ENCODE data around the gene TEX2. TPM values are rescaled to one million over a fixed set of nuclear protein-coding genes. Genes with fewer than 3 reads are reported as not detected.
A peak's percentile ranks its signal among the peaks of the same experiment; 100 is the strongest.

TEX2 gene
- total RNA-seq, 4 donors from 2014 or later, result 26.8 to 51.7 (median 44.9) TPM

DNA sequence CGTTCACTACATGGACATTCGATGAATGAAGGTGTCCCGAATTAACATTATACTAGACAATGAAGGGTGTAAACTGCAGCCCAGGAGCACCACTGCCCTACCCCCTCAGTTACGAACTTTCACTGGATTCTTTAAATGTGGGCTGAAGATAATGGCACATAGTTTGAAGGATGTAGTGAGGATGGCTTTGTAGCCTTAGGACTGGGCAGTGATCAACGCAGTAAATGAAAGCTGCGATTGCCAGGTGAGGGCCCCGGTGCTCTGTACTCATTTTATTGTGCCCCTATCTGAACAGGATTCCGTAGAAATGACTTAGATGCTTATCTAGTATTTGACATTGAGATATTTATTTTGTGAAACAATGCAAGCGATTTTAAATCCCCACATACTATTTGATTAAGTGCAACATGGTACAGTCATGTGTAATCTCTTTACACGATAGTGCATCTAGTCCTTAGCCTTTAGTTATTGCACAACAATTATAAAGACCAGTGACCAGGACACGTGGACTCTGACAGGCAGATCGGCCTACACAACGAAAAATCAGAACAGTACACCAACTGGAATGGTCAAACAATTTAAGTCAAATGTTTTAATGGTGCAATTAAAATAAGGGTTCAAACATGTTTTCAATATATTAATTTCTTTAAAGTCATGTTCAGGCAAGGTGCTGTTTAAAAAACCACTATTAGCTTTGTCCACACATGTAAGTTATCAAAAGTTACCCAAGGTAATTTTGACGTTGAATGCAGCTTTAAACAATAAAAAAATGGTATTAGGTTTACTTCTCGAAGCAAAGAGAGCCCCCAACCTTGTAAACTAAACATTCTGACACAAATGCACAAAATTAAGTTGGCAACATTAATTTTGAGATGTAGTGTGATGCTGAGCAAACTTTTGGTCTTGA lies 115.7 kb downstream of the TEX2 start:
- Histone ChIP-seq H3K4me1 (peaks cover 0 to 20% (median 3%) of the 10 kb centered on the region in 4 donors), H3K36me3 (peaks cover 0 to 15% (median 0%) of the 10 kb centered on the region in 3 donors), H3K9me3 (no peaks in the 10 kb centered on the region), H3K27ac (peak overlapping the region; percentile 92 to 93 (median 92)), H3K27me3 (no peaks in the 10 kb centered on the region), H3K4me3 (peak overlapping the region in 3 of 4 donors; percentile 69 to 77 (median 77))
- TF ChIP-seq POLR2A (IDR thresholded peaks at IDR 0.05), result no peak
- TF ChIP-seq, protein P1, sequence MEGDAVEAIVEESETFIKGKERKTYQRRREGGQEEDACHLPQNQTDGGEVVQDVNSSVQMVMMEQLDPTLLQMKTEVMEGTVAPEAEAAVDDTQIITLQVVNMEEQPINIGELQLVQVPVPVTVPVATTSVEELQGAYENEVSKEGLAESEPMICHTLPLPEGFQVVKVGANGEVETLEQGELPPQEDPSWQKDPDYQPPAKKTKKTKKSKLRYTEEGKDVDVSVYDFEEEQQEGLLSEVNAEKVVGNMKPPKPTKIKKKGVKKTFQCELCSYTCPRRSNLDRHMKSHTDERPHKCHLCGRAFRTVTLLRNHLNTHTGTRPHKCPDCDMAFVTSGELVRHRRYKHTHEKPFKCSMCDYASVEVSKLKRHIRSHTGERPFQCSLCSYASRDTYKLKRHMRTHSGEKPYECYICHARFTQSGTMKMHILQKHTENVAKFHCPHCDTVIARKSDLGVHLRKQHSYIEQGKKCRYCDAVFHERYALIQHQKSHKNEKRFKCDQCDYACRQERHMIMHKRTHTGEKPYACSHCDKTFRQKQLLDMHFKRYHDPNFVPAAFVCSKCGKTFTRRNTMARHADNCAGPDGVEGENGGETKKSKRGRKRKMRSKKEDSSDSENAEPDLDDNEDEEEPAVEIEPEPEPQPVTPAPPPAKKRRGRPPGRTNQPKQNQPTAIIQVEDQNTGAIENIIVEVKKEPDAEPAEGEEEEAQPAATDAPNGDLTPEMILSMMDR (IDR thresholded peaks at IDR 0.05), result no peak
- DNase-seq, result no peak

DNA sequence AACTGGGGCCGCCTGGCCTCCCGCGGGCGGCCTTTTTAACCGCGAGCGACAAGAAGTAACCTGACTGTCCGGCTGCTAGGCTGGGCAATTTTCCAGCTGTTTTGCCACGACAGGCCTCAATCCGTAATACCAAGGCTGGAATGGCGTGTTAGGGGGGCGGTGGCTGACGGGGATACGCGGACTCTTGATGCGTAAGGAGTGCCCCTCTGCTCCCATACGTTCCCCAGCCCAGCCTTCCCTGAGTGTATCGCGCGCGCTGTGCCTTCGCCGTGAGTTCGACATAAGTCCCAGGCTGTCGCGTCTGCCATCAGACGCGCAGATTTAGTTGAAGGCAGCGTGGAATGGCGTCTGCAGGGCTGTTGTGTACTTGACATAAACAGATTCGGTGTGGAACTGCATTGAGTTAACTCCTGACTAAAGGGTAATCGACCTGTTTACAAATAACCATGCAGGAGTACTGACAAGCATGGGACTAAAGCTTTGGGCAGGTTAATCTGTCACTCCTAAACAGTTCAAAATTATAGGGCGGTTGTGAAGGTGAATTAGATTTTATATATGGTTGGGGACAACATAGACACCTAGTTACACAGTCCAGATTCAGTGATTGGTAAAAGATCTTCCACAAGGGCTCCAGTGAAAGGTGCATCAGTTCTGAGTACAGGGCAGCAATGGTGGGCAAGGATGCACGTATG lies 116.5 kb downstream of the TEX2 start:
- H3K27me3 ChIP-seq, result no peaks in the 10 kb centered on the region
- H3K36me3 ChIP-seq, result peaks cover 0 to 15% (median 0%) of the 10 kb centered on the region in 3 donors
- H3K9me3 ChIP-seq, result no peaks in the 10 kb centered on the region
- TF ChIP-seq POLR2A (IDR thresholded peaks at IDR 0.05), result no peak
- TF ChIP-seq, protein P1 (IDR thresholded peaks at IDR 0.05), result no peak
- peaks cover 0 to 20% (median 3%) of the 10 kb centered on the region in 4 donors for H3K4me1 ChIP-seq
- H3K27ac ChIP-seq, result peak overlapping the region; percentile 92 to 93 (median 92)
- peak; percentile 36 to 73 (median 70) for DNase-seq
- peak overlapping the region; percentile 64 to 77 (median 73) for H3K4me3 ChIP-seq

DNA sequence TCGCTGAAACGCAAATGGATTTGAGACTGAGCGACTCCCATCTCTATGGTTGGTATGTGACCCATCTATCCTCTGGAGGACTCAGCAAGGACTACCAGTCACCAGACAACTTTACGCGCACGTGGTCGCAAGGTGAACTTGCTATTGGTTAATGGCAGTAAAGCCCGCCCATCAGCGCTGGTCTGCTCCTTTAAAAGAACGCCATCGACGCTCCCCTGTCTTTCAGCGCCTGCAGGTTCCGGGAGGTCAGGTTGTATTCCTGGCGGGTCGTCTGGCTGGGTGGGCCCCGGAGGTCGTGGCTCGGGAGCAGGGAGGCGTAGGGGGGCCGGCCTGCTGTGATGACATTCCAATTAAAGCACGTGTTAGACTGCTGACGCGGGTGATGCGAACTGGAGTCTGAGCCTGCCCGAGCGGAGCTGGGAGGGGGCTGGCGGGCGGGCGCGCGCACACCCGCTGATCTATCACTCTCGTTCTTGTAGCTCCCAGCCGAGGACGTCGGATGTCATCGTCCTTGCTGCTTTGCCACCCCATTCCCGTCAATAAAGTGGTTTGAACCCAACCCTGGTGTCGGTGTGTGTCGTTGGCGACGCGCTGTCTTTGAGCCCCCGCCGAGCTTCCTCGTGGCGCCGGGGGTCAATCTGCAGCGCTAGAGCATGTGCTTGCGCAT lies 117.2 kb downstream of the TEX2 start:
- Histone ChIP-seq H3K27ac (peak overlapping the region; percentile 92 to 93 (median 92)), H3K9me3 (no peaks in the 10 kb centered on the region), H3K4me1 (peaks cover 0 to 20% (median 3%) of the 10 kb centered on the region in 4 donors), H3K4me3 (peak overlapping the region; percentile 64 to 77 (median 73)), H3K27me3 (no peaks in the 10 kb centered on the region), H3K36me3 (peaks cover 0 to 14% (median 0%) of the 10 kb centered on the region in 3 donors)
- TF ChIP-seq, protein P1 (IDR thresholded peaks at IDR 0.05), result peak in 2 of 6 experiments; percentile 18 to 33
- TF ChIP-seq POLR2A (IDR thresholded peaks at IDR 0.05), result peak; percentile 97 to 99
- peak; percentile 95 to 99 (median 98) for DNase-seq

DNA sequence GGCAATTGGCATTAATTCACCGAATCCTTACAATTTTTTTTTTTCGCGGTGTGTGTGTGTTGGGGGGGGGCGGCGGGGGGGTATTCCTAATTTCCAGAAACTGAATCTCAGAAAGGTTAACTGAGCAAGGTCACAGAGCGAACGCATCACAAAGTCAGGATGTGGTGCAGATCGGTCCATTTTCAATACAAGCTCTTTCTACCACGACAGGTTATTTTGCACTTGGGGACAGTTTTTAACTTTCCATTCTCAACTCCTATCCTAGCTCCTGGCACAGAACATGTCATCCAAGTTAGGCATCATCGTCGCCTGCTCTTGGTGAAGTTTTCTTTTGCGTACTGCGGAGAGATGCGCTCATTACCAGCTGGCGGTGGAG lies 117.7 kb downstream of the TEX2 start:
- Histone ChIP-seq H3K27ac (peak overlapping the region; percentile 92 to 93 (median 92)), H3K36me3 (peaks cover 0 to 8% (median 0%) of the 10 kb centered on the region in 3 donors), H3K27me3 (no peaks in the 10 kb centered on the region), H3K9me3 (no peaks in the 10 kb centered on the region), H3K4me3 (peak overlapping the region; percentile 64 to 77 (median 73)), H3K4me1 (peaks cover 0 to 17% (median 3%) of the 10 kb centered on the region in 4 donors)
- TF ChIP-seq, protein P1 (IDR thresholded peaks at IDR 0.05), result peak in 2 of 6 experiments; percentile 8 to 11
- no peak for TF ChIP-seq POLR2A (IDR thresholded peaks at IDR 0.05)
- DNase-seq, result no peak

DNA sequence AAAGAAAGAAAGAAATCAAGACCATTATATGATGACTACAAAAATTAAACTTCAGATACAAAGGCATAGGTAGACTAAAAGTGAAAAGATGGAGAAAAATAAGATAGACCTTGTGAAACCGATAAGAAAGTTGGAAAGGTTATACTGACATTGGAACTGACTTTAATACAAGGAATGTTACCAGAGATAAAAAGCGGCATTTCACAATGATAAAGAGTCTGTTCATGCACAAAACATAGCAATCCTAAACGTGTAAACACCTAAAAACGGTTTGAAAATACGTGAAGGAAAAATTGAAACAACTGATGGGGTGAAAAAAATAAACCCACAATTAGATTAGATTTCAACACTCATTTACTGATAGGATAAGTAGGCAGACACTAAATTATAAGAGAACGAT lies 123.5 kb downstream of the TEX2 start:
- no peak overlapping the region for H3K27ac ChIP-seq
- no peak for DNase-seq
- no peaks in the 10 kb centered on the region for H3K27me3 ChIP-seq
- H3K4me1 ChIP-seq, result no peaks in the 10 kb centered on the region
- no peak overlapping the region for H3K4me3 ChIP-seq
- no peaks in the 10 kb centered on the region for H3K9me3 ChIP-seq
- H3K36me3 ChIP-seq, result no peaks in the 10 kb centered on the region
- TF ChIP-seq, protein P1 (IDR thresholded peaks at IDR 0.05), result no peak
- TF ChIP-seq POLR2A (IDR thresholded peaks at IDR 0.05), result no peak

Measured in Peyer's patch (tissue), 4 donors.